Skeletal muscle cell (primary cell): Measurements from ENCODE around the gene LTBP1.
A peak's percentile ranks its signal among the peaks of the same experiment; 100 is the strongest.
"Not testable (repeated sequence)": the region's sequence is repeated elsewhere in the genome, so short reads cannot be mapped to it uniquely, and the experiment has no call there.

Experiments
- DNase-seq: peaks from one replicate; pipeline ENCODE4 v3.0.0-alpha.2; 2010; ENCODE audit warnings: low read depth
- H3K4me3 ChIP-seq: 2 replicates; pipeline ENCODE4 v1.5.1; 2011; ENCODE audit warnings: low read depth, mild to moderate bottlenecking, control low read depth, low read length, moderate library complexity

Gene LTBP1

DNA sequence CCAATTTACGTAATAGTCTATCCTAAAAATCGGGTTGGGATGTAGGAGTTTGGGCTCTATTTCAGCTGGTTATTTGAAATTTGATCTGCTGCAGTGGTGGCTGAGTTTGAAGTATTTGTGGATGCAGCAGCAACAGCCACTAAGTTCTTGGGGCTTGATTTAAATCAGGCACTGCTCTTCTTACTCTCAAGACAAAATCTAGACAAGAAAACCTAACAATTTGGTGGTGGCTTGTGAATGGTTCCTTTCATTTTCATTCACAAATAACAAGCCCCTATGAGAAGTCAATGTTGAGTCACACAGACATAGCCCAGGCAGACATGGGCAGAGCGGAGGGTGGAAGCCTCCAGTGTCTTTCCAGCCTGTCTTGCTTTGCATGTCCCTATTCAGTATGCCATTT, 199.3 kb downstream of the LTBP1 start:
- H3K4me3 ChIP-seq = no peak overlapping the region
- DNase-seq = no peak

DNA sequence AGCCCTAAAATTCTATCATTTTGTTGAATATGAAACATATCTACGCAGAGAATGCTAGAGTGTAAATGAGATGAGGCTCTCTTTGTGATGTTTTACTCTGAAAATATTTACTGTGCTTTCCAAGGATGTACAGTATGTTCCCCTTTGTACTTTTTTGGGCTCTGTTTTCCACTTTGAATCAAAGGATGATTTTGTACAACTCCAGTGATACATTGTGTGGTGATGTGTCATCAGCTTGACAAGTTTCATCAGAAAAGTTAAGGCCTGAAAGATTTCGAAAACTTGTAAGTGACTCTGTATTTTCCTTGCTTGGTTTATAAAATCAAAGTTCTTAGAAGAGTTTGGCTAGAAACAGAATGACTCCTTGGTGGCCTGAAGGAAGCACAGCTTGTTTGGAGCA, 206.3 kb downstream of the LTBP1 start:
- H3K4me3 ChIP-seq = no peak overlapping the region
- DNase-seq = peak; percentile 75

DNA sequence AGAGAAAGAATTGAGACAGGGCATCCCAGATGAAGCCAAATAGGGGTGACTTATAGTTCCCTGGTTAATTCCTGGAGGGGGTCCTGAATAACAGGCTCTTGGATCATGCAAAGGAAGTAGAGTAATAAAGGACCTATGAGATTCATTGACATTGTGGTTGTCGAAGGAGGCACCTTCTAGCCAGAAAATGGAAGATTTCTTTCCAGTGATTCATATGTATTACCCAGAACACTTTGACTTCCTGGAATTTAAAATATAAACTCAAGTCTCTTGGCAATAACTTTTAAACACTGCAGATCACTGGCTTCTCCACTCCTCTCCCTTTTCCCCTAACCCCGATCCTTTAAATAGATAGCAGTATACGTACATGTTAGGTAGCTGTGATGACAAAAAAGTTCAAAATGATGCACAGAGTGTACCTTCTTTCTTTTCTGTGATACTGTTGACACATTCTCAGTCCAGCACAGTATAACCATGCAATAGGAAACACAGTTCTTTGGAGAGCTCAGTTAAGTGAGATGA, 211.8 kb downstream of the LTBP1 start:
- DNase-seq = peak; percentile 79
- H3K4me3 ChIP-seq = no peak overlapping the region

DNA sequence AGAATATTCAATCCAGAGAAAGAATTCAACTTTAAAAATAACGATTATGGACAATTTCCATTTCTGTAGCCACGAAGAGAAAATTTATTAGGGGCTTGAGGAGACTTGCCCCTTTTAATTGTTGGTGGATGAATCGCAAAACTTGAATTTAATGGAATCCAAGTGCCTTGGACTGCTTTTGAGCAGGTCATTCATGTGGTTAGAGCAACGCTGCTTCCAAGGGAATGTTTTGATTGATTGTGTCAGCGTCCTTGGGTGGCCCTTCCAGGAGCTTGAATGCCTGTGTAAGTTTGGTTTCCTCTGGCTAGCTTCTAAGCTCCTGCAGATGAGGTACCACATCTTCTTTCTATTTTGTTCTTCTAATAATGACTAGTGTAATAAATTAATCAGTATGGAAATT, 213.4 kb downstream of the LTBP1 start:
- DNase-seq = peak; percentile 69
- no peak overlapping the region for H3K4me3 ChIP-seq

DNA sequence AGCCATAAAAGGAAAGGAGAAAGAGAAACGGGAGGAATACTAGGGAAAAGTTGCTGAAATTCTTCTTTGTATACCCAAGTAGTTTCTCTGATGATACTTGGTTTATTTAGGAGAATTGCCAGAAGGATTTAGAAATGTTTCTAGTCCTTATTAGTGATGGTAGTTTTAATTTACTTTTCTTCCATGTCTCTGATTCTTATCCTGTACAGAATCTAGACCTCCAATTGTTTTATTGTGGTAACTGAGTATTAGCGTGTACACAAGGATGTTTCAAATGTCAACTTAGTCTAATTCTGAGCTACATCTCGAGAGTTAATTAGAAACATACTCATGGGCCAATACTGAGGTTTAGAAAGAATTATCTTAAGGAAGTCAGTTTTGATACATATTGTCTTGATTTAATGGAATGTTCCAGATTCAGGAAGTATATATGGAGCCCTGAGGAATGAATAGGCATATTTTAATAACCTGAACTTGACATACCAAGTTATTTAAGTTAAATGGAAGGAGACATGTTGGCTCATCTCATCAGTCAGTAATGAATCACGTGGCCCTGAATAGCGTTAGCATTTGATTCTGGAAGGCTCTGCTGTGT, 219.6 kb downstream of the LTBP1 start:
- peak; percentile 39 for DNase-seq
- no peak overlapping the region for H3K4me3 ChIP-seq

DNA sequence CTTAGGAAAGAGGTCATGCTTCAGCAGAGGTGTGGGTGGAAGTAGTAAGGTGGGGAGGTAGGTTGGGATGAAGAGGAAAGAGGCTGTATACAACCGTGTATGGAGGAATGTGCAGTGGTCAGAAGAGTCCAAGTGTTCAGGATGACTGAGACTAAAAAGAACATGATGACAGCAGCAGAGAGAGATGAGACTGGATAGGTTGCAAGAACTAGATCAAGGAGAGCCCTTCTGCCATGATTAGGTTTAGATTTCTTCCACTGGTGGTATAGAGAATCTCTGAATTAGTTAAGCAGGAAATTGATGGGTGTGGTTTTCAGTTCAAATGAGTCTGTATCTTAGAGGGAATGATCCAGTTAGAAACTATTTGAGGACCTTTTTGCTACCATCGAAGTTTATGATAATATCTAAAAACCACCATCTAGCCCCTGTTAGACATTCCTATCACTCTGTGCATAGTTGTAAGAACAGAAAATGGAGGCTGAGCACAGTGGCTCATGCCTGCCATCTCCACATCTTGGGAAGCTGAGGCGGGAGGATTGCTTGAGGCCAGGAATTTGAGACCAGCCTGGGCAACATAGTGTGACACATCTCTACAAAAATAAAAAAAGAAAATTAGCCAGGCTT, 221.0 kb downstream of the LTBP1 start:
- no peak for DNase-seq
- no peak overlapping the region for H3K4me3 ChIP-seq

DNA sequence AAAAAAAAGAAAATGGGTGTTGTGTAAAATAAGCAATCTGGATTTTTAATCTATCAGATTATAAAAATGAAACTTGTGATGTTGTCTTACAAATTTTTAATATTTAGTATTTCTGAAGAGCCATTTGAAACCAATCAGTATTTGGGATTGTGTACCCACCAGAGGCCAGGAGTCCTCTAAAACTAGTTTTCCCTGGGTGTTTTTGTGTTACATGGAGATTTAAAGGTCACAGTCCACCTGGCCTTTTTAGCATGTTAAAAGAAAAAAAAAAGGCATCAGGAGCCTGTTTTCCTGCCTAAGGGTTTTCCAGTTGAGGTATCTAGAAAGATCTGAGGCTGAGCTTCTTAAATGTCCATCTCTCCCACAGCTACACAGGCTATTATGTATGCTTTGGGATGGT, 221.7 kb downstream of the LTBP1 start:
- DNase-seq = no peak
- H3K4me3 ChIP-seq = no peak overlapping the region

DNA sequence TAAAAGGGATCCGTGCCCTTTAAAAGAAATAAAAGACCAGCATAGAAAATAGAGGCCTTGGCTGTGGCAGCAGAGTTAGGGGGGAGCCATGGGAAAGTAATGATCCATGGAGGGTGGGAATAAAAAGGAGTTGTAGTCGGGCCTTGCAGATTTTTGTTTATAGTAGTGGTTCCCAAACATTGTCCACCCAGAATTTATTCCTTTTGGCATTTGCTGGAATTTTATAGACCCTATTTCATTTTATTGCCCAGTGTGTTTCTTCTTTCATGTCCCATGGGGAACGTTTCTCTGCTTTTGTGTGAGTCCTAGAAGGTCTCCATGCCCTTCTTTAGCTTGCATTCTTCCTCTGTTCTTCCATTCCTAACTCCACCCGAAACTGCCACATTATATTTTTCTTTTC, 222.2 kb downstream of the LTBP1 start:
- H3K4me3 ChIP-seq = no peak overlapping the region
- DNase-seq = no peak

DNA sequence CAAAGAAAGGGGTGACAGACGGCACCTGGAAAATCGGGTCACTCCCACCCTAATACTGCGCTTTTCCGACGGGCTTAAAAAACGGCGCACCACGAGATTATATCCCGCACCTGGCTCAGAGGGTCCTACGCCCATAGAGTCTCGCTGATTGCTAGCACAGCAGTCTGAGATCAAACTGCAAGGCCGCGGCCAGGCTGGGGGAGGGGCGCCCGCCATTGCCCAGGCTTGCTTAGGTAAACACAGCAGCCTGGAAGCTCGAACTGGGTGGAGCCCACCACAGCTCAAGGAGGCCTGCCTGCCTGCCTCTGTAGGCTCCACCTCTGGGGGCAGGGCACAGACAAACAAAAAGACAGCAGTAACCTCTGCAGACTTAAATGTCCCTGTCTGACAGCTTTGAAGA, 223.5 kb downstream of the LTBP1 start:
- not testable (repeated sequence) for DNase-seq, H3K4me3 ChIP-seq

DNA sequence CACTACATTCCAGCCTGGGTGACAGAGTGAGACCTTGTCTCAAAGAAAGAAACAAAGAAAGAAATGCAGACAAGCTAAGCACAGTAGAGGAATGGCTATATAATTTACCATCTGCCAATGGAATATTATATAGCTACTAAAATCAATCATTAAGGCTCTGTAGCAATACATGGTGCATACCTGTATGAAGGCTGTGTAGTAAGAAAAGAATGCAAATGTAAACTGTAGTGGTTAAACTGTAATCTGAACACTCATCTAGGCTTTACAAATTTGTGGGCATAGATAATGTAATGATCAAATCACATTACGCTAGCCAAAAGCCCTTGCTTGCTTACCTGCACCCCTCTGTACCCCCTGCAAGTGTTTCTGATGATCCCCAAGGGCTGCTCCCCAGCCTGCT, 230.9 kb downstream of the LTBP1 start:
- DNase-seq = no peak
- no peak overlapping the region for H3K4me3 ChIP-seq

DNA sequence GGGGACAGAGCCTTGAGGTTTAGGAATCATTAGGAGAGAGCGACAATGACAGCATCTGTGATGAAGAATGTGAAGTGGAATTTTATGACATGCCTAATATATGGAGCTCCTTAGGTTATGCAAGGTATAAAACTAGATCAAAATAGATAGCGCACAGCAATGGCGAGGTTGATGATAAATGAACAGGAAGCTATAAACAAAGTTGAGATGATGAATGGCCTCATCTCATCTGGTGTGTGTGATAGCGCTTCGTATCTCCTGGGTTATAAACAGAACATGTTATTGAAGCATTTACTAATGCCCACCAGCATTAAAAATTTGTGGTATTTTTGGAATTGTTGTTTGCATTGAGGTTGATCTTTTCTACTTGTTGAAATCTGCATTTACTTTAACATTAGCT, 231.5 kb downstream of the LTBP1 start:
- no peak overlapping the region for H3K4me3 ChIP-seq
- no peak for DNase-seq

DNA sequence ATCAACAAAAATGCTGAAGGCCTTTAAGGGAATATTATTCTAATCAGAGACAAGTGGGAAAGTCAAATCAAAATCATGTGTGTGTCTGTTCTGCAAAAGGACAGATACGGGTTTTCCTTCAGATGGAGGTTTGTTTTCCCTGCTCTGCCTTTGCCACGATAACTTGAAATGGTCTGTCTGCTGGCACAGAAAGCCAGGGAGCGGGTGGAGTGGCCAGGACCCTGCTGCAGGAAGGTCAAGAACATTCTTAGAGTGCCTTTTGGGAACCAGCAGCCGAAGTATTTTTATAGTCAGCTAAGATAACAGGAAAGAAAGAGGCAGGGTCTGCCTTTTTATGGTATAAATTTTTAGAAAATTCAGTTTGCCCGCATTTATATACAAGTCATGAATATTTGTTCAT, 234.2 kb downstream of the LTBP1 start:
- no peak overlapping the region for H3K4me3 ChIP-seq
- no peak for DNase-seq

DNA sequence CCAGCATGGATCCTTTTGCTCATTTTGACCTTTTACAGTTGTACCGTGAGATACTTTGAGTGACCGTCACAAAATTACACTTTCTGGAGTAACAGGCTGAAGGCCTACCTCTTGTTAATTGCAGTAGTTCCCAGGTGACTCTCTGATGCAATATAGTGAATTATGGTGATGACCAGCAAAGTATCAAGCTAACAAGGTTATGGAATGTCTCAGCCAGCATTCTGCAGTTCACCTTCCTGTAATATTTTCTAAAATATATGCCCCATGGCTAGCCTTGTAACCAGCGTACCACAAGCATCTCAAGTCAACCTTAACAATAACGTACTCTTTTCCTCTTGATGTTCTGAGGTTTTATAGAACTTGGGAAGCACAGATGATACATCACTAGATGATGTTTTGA, 234.7 kb downstream of the LTBP1 start:
- H3K4me3 ChIP-seq = no peak overlapping the region
- no peak for DNase-seq

DNA sequence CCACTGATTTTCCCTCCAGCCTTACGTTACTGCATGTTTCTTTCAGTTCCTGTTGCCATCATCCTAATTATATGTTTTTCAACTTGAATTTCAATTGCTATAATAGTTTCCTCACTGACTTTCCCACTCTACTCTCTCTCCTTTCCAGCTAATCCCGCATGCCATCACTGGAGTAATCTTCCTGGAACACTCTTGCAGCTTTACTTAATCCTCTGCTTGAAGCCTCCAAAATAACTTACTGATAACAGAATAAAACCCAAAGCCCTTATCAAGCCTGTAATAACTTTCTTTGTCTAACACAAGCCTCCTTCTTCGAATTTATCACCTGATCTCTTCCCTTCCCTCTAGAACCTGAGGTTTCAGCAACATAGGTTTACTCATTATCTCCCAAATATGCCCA, 237.3 kb downstream of the LTBP1 start:
- no peak for DNase-seq
- H3K4me3 ChIP-seq = no peak overlapping the region

DNA sequence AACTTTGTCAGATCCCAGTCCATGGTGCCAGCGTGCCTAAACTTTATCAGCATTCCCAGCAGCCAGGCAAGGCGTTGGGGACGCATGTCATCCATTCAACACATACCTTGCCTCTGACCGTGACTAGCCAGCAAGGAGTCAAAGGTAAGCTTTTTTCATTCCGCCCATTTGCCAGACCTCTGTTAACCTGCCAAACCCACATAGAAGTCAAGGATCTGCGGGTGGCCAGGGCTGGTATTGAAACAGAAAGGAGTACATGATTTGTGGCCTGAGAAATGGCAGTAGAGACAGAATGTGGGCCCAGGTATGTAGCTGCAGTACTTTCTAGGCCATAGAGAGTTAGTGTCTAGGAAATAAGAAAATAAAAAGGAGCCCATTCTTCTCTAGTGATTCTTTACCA, 240.2 kb downstream of the LTBP1 start:
- no peak overlapping the region for H3K4me3 ChIP-seq
- no peak for DNase-seq

DNA sequence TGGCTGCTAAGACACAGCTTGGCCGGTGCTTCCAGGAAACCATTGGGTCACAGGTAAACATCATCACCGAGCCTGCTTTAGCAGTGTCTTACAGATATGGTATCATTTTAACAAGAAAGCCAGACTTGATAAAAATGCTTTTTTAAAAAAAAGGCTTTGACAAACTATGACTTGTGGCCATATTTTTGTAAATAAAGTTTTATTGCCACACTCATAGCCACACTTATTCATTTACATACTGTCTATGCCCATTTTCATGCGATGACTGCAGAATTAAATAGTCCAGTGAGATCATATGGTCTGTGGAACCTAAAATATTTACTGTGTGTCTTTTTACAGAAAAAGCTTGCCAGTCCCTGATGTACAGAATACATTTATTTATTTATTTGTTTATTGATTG, 242.0 kb downstream of the LTBP1 start:
- DNase-seq = no peak
- no peak overlapping the region for H3K4me3 ChIP-seq

DNA sequence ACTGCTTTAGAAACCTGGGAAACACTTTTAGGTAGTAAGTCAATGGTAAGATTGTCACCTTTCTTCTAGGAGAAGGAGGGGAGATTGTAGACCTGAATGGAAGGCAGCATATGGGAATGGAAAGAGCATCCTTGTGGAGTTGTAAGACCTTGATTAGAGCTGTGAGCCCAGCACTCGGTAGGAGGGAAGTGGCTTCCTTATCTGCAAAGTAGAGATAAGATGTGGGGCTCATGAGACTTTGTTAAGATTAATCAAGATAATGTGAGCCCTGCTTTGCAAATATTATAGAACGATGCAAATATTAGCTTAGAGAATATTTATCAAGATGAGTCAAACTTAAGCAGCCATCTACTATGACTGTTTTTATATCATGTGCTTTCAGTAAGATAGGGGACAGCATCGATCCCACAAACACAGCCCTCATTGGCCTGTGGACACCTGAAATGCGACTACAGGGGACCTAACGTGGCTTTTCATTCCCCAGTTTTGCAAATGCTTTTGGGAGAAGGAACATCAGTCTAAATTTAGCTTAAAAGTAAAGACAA, 243.7 kb downstream of the LTBP1 start:
- no peak overlapping the region for H3K4me3 ChIP-seq
- DNase-seq = no peak

DNA sequence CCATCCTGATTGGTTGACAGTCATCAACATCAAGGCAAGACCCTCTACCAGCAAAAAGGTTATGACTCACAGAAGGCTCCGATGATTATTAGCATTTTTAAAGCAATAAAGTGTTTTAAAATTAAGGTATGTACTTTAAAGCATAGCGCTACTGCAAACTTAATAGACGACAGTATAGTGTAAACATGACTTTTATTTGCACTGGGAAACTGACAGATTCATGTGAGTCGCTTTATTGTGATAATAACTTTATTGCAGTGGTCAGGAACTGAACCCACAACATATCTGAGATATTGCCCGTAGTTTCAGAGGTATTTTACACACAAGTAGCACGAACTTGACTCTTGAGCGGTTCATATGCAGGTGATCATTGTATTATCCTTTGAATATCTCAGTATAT, 249.1 kb downstream of the LTBP1 start:
- DNase-seq = no peak

DNA sequence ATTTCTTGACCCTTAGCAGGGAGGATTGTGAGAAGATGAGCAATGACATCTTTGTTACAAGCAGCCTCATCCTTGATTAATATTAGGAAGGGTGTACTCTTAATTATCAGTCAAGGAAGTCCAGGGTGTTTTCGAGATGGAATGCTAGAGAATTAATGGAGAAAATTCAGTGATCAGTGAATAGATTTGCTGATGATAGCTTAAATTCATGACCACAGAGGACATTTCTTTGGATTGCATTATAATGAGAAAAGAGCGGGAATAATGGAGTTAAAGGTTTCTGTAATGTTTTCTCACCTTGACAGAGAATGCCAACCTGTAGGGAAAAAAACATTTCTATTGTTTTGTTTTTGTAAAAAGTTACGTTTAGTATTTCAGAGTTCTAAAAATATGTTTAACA, 249.9 kb downstream of the LTBP1 start:
- DNase-seq = no peak
- no peak overlapping the region for H3K4me3 ChIP-seq

More for the DNA sequence above, 249.1 kb downstream of the LTBP1 start:
- no peak overlapping the region for H3K4me3 ChIP-seq

DNA sequence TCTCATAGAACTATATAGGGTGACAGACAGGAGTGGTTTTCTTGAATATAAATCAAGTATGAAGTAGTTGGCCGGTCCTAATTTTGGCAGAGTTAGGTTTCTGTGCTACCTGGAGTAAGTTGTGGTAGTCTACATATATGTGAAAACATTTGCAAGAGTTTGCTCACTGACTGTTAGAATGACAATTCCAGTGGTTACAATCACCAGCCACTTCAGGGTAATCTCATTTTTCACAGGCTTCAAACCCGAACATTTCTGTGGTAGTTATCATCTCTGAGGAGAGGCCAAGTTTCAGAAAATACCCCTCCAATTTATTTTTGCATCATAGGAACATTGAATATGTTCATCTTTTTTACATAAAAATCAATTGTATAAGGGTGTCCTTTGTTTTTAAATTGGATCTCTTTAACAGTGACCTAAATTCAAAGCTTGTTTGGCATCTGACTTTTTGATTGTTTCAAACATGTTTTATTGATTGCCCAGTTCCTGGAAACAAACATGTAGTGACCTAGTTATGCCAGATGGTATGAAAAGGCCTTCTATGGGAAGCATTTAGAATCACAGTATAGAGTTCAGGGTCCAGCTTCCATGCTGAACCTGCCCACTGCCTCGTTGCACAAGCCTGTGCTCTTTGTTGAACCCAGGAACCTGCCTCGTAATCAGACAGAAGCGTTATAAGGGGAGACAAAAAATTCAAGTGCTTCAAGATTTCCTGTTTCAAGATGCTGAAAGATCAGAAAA, 250.6 kb downstream of the LTBP1 start:
- H3K4me3 ChIP-seq = no peak overlapping the region
- DNase-seq = no peak
